ENCODE measurements around the gene SLC27A4. TPM values are rescaled to one million over a fixed set of nuclear protein-coding genes. Genes with fewer than 3 reads are reported as not detected.

Gene SLC27A4
- total RNA-seq, 1 donor from 2014 or later = 23.0 TPM

DNA sequence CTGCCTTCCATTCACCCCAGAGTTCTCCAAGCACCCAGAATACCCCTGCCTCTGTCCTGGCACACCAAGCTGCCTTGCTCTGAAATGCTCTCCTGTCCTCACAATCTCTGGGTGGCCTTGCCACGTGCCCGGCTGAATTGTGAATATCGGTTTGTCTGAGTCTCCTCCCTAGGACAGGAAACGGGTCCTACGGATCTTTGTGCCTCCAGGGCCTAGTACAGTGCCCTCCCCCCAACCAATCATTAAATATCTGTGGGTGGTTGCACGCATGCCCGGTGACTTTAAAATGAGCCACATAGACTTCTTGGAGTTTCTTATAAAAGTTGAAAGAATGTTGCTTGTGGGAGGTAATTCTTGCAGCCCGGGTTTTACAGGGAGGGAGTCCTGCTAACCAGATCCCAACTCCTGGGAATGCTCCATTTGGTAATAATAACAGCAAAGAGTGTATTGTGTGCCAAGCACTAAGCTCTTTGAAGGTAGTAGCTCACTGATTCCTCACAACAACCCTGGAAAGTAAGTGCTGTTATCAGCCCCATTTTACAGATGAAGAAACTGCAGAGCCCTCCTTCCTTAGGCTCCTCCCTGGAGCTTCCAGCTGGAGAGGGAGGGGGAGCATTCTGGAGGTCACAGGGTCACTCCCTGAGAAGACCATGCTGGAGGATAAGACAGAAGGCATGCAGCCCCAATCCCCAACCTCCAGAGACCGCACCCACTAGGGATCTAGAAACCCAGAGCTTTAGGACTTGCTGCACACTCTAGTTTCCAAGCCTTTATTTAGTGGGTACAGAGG is 54.2 kb downstream of the SLC27A4 start:
- Mint-ChIP-seq H3K4me1 (ENCODE audit: unreplicated experiment) (peaks cover 25% of the 10 kb centered on the region), H3K4me3 (ENCODE audit: unreplicated experiment) (peak overlapping the region; percentile 37), H3K36me3 (ENCODE audit: low read depth, unreplicated experiment) (peaks cover 10% of the 10 kb centered on the region), H3K9me3 (ENCODE audit: unreplicated experiment) (no peaks in the 10 kb centered on the region), H3K27ac (ENCODE audit: unreplicated experiment) (no peak overlapping the region), H3K27me3 (ENCODE audit: unreplicated experiment) (peaks cover 30% of the 10 kb centered on the region)
- TF ChIP-seq, protein P1, sequence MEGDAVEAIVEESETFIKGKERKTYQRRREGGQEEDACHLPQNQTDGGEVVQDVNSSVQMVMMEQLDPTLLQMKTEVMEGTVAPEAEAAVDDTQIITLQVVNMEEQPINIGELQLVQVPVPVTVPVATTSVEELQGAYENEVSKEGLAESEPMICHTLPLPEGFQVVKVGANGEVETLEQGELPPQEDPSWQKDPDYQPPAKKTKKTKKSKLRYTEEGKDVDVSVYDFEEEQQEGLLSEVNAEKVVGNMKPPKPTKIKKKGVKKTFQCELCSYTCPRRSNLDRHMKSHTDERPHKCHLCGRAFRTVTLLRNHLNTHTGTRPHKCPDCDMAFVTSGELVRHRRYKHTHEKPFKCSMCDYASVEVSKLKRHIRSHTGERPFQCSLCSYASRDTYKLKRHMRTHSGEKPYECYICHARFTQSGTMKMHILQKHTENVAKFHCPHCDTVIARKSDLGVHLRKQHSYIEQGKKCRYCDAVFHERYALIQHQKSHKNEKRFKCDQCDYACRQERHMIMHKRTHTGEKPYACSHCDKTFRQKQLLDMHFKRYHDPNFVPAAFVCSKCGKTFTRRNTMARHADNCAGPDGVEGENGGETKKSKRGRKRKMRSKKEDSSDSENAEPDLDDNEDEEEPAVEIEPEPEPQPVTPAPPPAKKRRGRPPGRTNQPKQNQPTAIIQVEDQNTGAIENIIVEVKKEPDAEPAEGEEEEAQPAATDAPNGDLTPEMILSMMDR (IDR thresholded peaks at IDR 0.05; ENCODE audit: unreplicated experiment) = no peak
- no peak for DNase-seq (ENCODE audit: low spot score)

DNA sequence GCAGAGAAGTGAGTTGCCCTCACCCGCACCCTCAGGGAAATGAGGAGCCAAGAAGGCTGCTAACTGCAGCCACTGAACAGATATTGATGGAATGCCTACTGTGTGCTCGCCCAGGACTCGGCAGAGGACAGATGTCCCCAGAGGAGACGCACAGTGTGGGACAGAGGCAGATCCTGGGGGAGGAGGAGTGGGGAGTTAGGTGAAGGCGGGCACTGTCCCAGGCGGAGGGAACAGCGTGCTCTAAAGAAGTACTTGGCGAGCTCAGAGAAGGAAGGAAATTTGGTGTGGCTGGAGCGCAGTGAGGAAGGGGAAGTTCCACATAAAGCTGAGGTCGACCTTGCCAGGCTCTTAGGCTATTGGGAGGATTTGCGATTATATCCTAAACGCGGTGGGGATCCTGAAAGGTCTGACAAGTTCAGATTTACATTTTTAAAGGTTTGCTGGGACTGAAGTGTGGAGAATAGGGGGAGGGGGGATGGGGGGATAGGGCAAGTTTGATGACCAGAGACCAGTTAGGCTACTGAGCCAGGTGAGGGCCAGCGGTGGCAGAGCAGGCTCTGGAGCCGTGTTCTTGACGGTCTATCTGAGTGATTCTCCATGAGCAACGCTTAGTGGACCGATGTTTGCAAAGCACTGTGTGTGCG is 56.8 kb downstream of the SLC27A4 start:
- DNase-seq (ENCODE audit: low spot score) = no peak
- peak overlapping the region; percentile 17 for H3K4me3 Mint-ChIP-seq (ENCODE audit: unreplicated experiment)
- peaks cover 6% of the 10 kb centered on the region for H3K36me3 Mint-ChIP-seq (ENCODE audit: low read depth, unreplicated experiment)
- H3K27me3 Mint-ChIP-seq (ENCODE audit: unreplicated experiment) = peaks cover 22% of the 10 kb centered on the region
- H3K27ac Mint-ChIP-seq (ENCODE audit: unreplicated experiment) = peak overlapping the region; percentile 27
- H3K4me1 Mint-ChIP-seq (ENCODE audit: unreplicated experiment) = peaks cover 19% of the 10 kb centered on the region
- no peaks in the 10 kb centered on the region for H3K9me3 Mint-ChIP-seq (ENCODE audit: unreplicated experiment)
- TF ChIP-seq, protein P1 (IDR thresholded peaks at IDR 0.05; ENCODE audit: unreplicated experiment) = no peak

DNA sequence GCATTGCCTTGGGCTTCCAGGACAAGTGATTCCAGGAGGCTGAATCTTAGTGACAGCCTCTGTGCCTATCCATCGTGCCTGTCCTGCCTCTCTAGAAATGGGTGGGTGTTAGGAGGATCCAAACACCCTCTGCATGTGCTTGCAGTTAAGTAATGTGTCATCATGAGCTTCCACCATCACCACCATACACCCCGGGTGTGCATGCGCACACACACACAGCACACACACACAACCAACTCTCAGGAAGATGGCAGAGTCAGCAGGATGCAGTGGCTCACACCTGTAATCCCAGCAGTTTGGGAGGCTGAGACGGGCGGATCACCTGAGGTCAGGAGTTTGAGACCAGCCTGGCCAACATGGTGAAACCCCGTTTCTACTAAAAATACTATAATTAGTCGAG is 57.5 kb downstream of the SLC27A4 start:
- peaks cover 23% of the 10 kb centered on the region for H3K27me3 Mint-ChIP-seq (ENCODE audit: unreplicated experiment)
- H3K27ac Mint-ChIP-seq (ENCODE audit: unreplicated experiment) = no peak overlapping the region
- H3K4me3 Mint-ChIP-seq (ENCODE audit: unreplicated experiment) = no peak overlapping the region
- TF ChIP-seq, protein P1 (IDR thresholded peaks at IDR 0.05; ENCODE audit: unreplicated experiment) = no peak
- no peak for DNase-seq (ENCODE audit: low spot score)
- H3K9me3 Mint-ChIP-seq (ENCODE audit: unreplicated experiment) = no peaks in the 10 kb centered on the region
- H3K36me3 Mint-ChIP-seq (ENCODE audit: low read depth, unreplicated experiment) = peaks cover 6% of the 10 kb centered on the region
- H3K4me1 Mint-ChIP-seq (ENCODE audit: unreplicated experiment) = peaks cover 17% of the 10 kb centered on the region

- DNase-seq (ENCODE audit: low spot score) = no peak
- H3K36me3 Mint-ChIP-seq (ENCODE audit: low read depth, unreplicated experiment) = no peaks in the 10 kb centered on the region
- H3K4me1 Mint-ChIP-seq (ENCODE audit: unreplicated experiment) = peaks cover 12% of the 10 kb centered on the region
- peaks cover 15% of the 10 kb centered on the region for H3K27me3 Mint-ChIP-seq (ENCODE audit: unreplicated experiment)
- H3K4me3 Mint-ChIP-seq (ENCODE audit: unreplicated experiment) = no peak overlapping the region
- no peak overlapping the region for H3K27ac Mint-ChIP-seq (ENCODE audit: unreplicated experiment)
- TF ChIP-seq, protein P1 (IDR thresholded peaks at IDR 0.05; ENCODE audit: unreplicated experiment) = no peak
- H3K9me3 Mint-ChIP-seq (ENCODE audit: unreplicated experiment) = no peaks in the 10 kb centered on the region
These were observed 59.5 kb downstream of the SLC27A4 start for GRCh38 chr9:128399861-128400260.

- no peak for DNase-seq (ENCODE audit: low spot score)
- H3K4me1 Mint-ChIP-seq (ENCODE audit: unreplicated experiment) = peaks cover 7% of the 10 kb centered on the region
- no peaks in the 10 kb centered on the region for H3K36me3 Mint-ChIP-seq (ENCODE audit: low read depth, unreplicated experiment)
- TF ChIP-seq, protein P1 (IDR thresholded peaks at IDR 0.05; ENCODE audit: unreplicated experiment) = no peak
- no peaks in the 10 kb centered on the region for H3K9me3 Mint-ChIP-seq (ENCODE audit: unreplicated experiment)
- no peak overlapping the region for H3K27ac Mint-ChIP-seq (ENCODE audit: unreplicated experiment)
- H3K27me3 Mint-ChIP-seq (ENCODE audit: unreplicated experiment) = peaks cover 13% of the 10 kb centered on the region
- H3K4me3 Mint-ChIP-seq (ENCODE audit: unreplicated experiment) = no peak overlapping the region
These were observed 64.2 kb downstream of the SLC27A4 start for GRCh38 chr9:128404560-128404959.

All from endothelial cell (in vitro differentiated cells).